Colonic mucosa (tissue), 4 donors: Measurements from ENCODE around the gene UBE4B. TPM values are rescaled to one million over a fixed set of nuclear protein-coding genes. Genes with fewer than 3 reads are reported as not detected.
"Not testable (repeated sequence)": the region's sequence is repeated elsewhere in the genome, so short reads cannot be mapped to it uniquely, and the experiment has no call there.

Experiments
- DNase-seq: peaks from one replicate; pipeline ENCODE4 v3.0.0-alpha.2; 2020
- H3K27ac ChIP-seq: fragments of 200-600 bp; one replicate; pipeline ENCODE4 v1.8.0; 2021
- H3K27me3 ChIP-seq: fragments of 200-600 bp; one replicate; pipeline ENCODE4 v1.8.0; 2021
- H3K36me3 ChIP-seq: fragments of 200-600 bp; one replicate; pipeline ENCODE4 v1.8.0; 2021
- H3K4me1 ChIP-seq: fragments of 200-600 bp; one replicate; pipeline ENCODE4 v1.8.0; 2021; ENCODE audit warnings: mild to moderate bottlenecking
- H3K4me3 ChIP-seq: fragments of 200-600 bp; one replicate; pipeline ENCODE4 v1.8.0; 2021
- H3K9ac ChIP-seq, 2 donors: one replicate each; pipeline ENCODE4 v1.7.0; 2013; ENCODE audit warnings: control low read depth in 2 of 2, low read depth in 2 of 2, low read length in 2 of 2
- H3K9me3 ChIP-seq: fragments of 200-600 bp; one replicate; pipeline ENCODE4 v1.8.0; 2021
- CTCF ChIP-seq: fragments of 200-600 bp; IDR thresholded peaks from one replicate; pipeline ENCODE4 v1.8.0; 2022; ENCODE audit warnings: antibody characterized with exemption, mild to moderate bottlenecking
- intact Hi-C: fragments of 100-400 bp; cut with DNase I; formaldehyde crosslinking; loops from one replicate; pipeline ENCODE4 v1.14.1; 2022
- total RNA-seq, 2 donors: library from RNA; stranded (reverse); fragmentation: NEBNext Ultra II Directional in 1 of 2; extraction: Animal tissue kit (Norgen Biotek cat#: 25700) in 1 of 2; gene quantifications; one replicate each; pipeline ENCODE4 v1.2.1, GENCODE V29; 2021
- donor health status: healthy.
- donor health status: DM: no; HTN: no; CAD: no.
- donor health status: DM: no; HTN: no; CAD: no.

Gene UBE4B
- total RNA-seq, 2 donors from 2014 or later = 34.6 to 40.9 TPM

- Histone ChIP-seq H3K27ac (no peak overlapping the region), H3K27me3 (peaks cover 12% of the 10 kb centered on the region), H3K9me3 (no peaks in the 10 kb centered on the region), H3K9ac (no peak overlapping the region), H3K36me3 (no peaks in the 10 kb centered on the region), H3K4me3 (no peak overlapping the region), H3K4me1 (no peaks in the 10 kb centered on the region)
- no peak for DNase-seq
- intact Hi-C loops = no loop called here
- no peak for TF ChIP-seq CTCF
These were observed 39.8 kb upstream of the UBE4B start for GRCh38 chr1:9992910-9993309.

- peaks cover 19% of the 10 kb centered on the region for H3K27me3 ChIP-seq
- H3K4me3 ChIP-seq = no peak overlapping the region
- TF ChIP-seq CTCF = no peak
- no peaks in the 10 kb centered on the region for H3K9me3 ChIP-seq
- intact Hi-C loops = no loop called here
- H3K9ac ChIP-seq = no peak overlapping the region
- H3K4me1 ChIP-seq = no peaks in the 10 kb centered on the region
- H3K36me3 ChIP-seq = no peaks in the 10 kb centered on the region
- H3K27ac ChIP-seq = no peak overlapping the region
- no peak for DNase-seq
These were observed 39.1 kb upstream of the UBE4B start for GRCh38 chr1:9993561-9994075.

GRCh38 chr1:9996624-9997582 is 35.9 kb upstream of the UBE4B start, which contains the start of gene RBP7:
RBP7 (plus strand) TSS chr1:9997228; CDS start chr1:9997259, 31 bp downstream.
- TF ChIP-seq CTCF = no peak
- no peaks in the 10 kb centered on the region for H3K9me3 ChIP-seq
- H3K36me3 ChIP-seq = no peaks in the 10 kb centered on the region
- H3K4me1 ChIP-seq = no peaks in the 10 kb centered on the region
- H3K27ac ChIP-seq = no peak within 1 kb of the TSS
- H3K27me3 ChIP-seq = peaks cover 22% of the 10 kb centered on the region
- peak within 1 kb of the TSS; percentile 51 for H3K4me3 ChIP-seq
- peak within 1 kb of the TSS in 1 of 2 donors; percentile 50 for H3K9ac ChIP-seq
- intact Hi-C loops = no loop called here
- DNase-seq = peak; percentile 26

GRCh38 chr1:10001016-10001665 is 31.6 kb upstream of the UBE4B start:
- H3K27ac ChIP-seq = no peak overlapping the region
- TF ChIP-seq CTCF = no peak

GRCh38 chr1:10005248-10005647 is 27.5 kb upstream of the UBE4B start:
- H3K27me3 ChIP-seq, H3K27ac ChIP-seq, H3K4me3 ChIP-seq, H3K9ac ChIP-seq, H3K36me3 ChIP-seq, DNase-seq, H3K4me1 ChIP-seq, intact Hi-C loops, H3K9me3 ChIP-seq: not testable (repeated sequence)

More at GRCh38 chr1:10001016-10001665, 31.6 kb upstream of the UBE4B start:
- intact Hi-C loops = no loop called here
- no peak for DNase-seq
- Histone ChIP-seq H3K27me3 (peaks cover 22% of the 10 kb centered on the region), H3K9me3 (no peaks in the 10 kb centered on the region), H3K9ac (no peak overlapping the region), H3K4me3 (no peak overlapping the region), H3K4me1 (no peaks in the 10 kb centered on the region), H3K36me3 (no peaks in the 10 kb centered on the region)
